AG04449 (cell line): ENCODE results near the gene PARP8.

Source experiments
- CTCF ChIA-PET: fragments of 350-600 bp; formaldehyde crosslinking; extraction: SDS; loops from one replicate; lab custom pipeline; 2021; ENCODE audit warnings: antibody characterized with exemption; lab: Yijun Ruan, JAX
- POLR2A ChIA-PET: fragments of 400-600, 350-600 bp; formaldehyde crosslinking; extraction: SDS; loops from one replicate; lab custom pipeline; 2020; ENCODE audit warnings: antibody characterized with exemption, inconsistent platforms; lab: Yijun Ruan, JAX
- DNase-seq: peaks from one replicate; pipeline ENCODE4 v3.0.0-alpha.2; 2010; ENCODE audit warnings: low read depth, low spot score
- H3K4me3 ChIP-seq: 2 replicates; pipeline ENCODE4 v1.5.1; 2011; ENCODE audit warnings: low read depth, mild to moderate bottlenecking, control low read depth, low read length
- TF ChIP-seq, protein P1 (sequence below): IDR thresholded peaks from one replicate; pipeline ENCODE4 v1.5.1; 2011; ENCODE audit warnings: mild to moderate bottlenecking, moderate library complexity, low read length, control low read depth, inconsistent platforms; ENCODE audit not compliant: insufficient read depth; ENCODE audit errors: missing control alignments

The PARP8 gene

GRCh38 chr5:50856401-50857119 is 190.1 kb downstream of the PARP8 start:
- ChIA-PET POLR2A (no interaction called here), CTCF (no interaction called here)
- TF ChIP-seq, protein P1, sequence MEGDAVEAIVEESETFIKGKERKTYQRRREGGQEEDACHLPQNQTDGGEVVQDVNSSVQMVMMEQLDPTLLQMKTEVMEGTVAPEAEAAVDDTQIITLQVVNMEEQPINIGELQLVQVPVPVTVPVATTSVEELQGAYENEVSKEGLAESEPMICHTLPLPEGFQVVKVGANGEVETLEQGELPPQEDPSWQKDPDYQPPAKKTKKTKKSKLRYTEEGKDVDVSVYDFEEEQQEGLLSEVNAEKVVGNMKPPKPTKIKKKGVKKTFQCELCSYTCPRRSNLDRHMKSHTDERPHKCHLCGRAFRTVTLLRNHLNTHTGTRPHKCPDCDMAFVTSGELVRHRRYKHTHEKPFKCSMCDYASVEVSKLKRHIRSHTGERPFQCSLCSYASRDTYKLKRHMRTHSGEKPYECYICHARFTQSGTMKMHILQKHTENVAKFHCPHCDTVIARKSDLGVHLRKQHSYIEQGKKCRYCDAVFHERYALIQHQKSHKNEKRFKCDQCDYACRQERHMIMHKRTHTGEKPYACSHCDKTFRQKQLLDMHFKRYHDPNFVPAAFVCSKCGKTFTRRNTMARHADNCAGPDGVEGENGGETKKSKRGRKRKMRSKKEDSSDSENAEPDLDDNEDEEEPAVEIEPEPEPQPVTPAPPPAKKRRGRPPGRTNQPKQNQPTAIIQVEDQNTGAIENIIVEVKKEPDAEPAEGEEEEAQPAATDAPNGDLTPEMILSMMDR: no peak
- no peak overlapping the region for H3K4me3 ChIP-seq
- no peak for DNase-seq

DNA sequence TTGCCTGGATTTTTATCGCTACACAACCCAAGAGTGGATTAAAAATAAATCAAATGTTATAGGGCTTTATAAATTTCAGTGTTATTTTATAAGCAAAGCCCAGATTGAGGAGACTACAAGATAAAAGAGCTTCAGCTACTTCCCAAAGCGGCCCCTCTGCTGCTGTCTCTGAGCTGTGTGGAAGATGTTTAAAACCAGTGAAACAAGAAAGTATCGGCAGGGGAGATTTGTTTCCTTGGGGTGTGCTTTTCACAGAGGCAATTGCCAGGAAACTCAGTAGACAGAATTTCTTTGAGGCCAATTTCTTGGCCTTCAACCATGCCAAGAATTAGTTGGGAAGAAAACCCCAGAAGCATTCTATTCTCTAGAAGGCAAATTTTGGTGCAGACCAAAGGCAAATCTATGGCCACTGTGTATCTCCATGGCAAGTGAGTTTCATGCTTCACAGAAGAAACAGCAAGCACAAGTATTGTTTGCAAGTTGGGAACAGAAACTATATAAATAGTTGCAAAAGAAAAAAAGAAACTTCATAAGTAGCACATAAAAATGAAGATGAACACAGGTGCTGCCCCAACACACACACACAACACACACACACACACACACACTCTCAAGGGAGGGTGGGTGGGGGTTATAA is 197.2 kb downstream of the PARP8 start:
- ChIA-PET POLR2A (no interaction called here), CTCF (no interaction called here)
- TF ChIP-seq, protein P1: no peak

DNA sequence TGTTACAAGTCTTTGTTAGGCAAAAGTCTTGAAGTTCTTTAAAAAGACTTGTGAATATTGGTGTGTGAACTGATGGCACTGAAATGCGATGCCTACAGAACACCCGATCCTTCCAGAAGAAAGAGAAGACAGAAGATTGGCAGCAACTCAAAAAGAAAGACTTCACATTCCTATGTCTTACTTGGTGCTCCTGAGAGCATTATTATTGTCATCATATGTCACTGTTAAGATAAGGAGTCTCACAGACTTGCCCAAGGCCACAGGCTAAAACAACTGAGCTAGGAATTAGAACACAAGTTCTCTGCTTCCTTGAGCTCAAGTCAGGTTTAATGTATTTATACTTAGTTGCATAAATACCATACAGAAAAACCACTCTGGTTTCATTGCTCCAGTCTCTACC is 198.0 kb downstream of the PARP8 start:
- TF ChIP-seq, protein P1: no peak
- ChIA-PET CTCF (no interaction called here), POLR2A (no interaction called here)
- H3K4me3 ChIP-seq: no peak overlapping the region
- DNase-seq: no peak

More for the DNA sequence above, 197.2 kb downstream of the PARP8 start:
- no peak overlapping the region for H3K4me3 ChIP-seq
- no peak for DNase-seq

- POLR2A ChIA-PET: no interaction called here
- DNase-seq: no peak
- TF ChIP-seq, protein P1: no peak
- CTCF ChIA-PET: no interaction called here
- no peak overlapping the region for H3K4me3 ChIP-seq
Measured at GRCh38 chr5:50866415-50866814, 200.0 kb downstream of the PARP8 start.

DNA sequence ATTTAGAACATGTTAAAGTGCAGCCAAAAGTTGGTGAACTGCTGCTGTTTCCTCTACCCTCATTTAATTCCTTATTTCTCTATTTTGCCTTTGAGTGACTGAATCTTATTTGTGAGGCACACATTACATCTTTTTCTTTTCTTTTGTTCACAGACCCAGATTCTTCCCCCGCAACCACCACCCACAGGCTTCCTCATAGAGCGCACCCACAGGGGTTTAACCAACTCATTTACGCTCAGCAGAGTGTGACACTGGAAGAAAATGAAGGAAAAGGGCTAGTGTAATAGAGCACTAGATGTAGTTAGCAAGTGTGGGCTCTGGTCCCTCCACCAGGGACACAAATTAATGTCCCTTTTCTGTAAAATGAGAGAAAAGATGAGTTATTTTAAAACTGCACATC is 200.7 kb downstream of the PARP8 start:
- ChIA-PET CTCF (no interaction called here), POLR2A (no interaction called here)
- DNase-seq: no peak
- TF ChIP-seq, protein P1: no peak
- no peak overlapping the region for H3K4me3 ChIP-seq

GRCh38 chr5:50873595-50874277 is 207.3 kb downstream of the PARP8 start:
- ChIA-PET POLR2A (no interaction called here), CTCF (no interaction called here)
- TF ChIP-seq, protein P1: no peak
- DNase-seq: no peak
- H3K4me3 ChIP-seq: no peak overlapping the region
